ENCODE data around the gene NEDD8.

The NEDD8 gene

GRCh38 chr14:24196071-24197055 lies 35.8 kb downstream of the NEDD8 start:
- DNase-seq (ENCODE audit: low read depth, low spot score), result no peak

- DNase-seq (ENCODE audit: low read depth, low spot score), result peak; percentile 74
Observed at GRCh38 chr14:24195186-24196070, 36.7 kb downstream of the NEDD8 start, which contains the start of gene TM9SF1. Gene TM9SF1, minus strand, starts transcription at chr14:24195441. Its CDS starts 422 bp downstream, at chr14:24195019.

- DNase-seq (ENCODE audit: low read depth, low spot score), result no peak
Observed at GRCh38 chr14:24194873-24195185, 37.3 kb downstream of the NEDD8 start.

- DNase-seq (ENCODE audit: low read depth, low spot score), result no peak
Observed at GRCh38 chr14:24194186-24194872, 37.8 kb downstream of the NEDD8 start.

GRCh38 chr14:24192933-24193332 lies 39.2 kb downstream of the NEDD8 start:
- no peak for DNase-seq (ENCODE audit: low read depth, low spot score)

GRCh38 chr14:24190416-24190815 lies 41.8 kb downstream of the NEDD8 start:
- DNase-seq (ENCODE audit: low read depth, low spot score), result no peak

GRCh38 chr14:24189460-24189859 lies 42.7 kb downstream of the NEDD8 start:
- DNase-seq (ENCODE audit: low read depth, low spot score), result no peak

GRCh38 chr14:24189059-24189375 lies 43.1 kb downstream of the NEDD8 start:
- no peak for DNase-seq (ENCODE audit: low read depth, low spot score)

GRCh38 chr14:24188251-24189058 lies 43.7 kb downstream of the NEDD8 start, which contains the start of gene IPO4:
Gene IPO4, minus strand, starts transcription at chr14:24188816. Its CDS starts 29 bp downstream, at chr14:24188787.
- DNase-seq (ENCODE audit: low read depth, low spot score), result peak; percentile 86

GRCh38 chr14:24187539-24187915 lies 44.6 kb downstream of the NEDD8 start:
- DNase-seq (ENCODE audit: low read depth, low spot score), result no peak

GRCh38 chr14:24186831-24187538 lies 45.2 kb downstream of the NEDD8 start:
- DNase-seq (ENCODE audit: low read depth, low spot score), result no peak

- no peak for DNase-seq (ENCODE audit: low read depth, low spot score)
Observed at GRCh38 chr14:24185741-24186140, 46.4 kb downstream of the NEDD8 start.

- DNase-seq (ENCODE audit: low read depth, low spot score), result no peak
Observed at GRCh38 chr14:24185026-24185425, 47.1 kb downstream of the NEDD8 start.

GRCh38 chr14:24184104-24184970 lies 47.8 kb downstream of the NEDD8 start:
- DNase-seq (ENCODE audit: low read depth, low spot score), result no peak

GRCh38 chr14:24183014-24183481 lies 49.1 kb downstream of the NEDD8 start:
- DNase-seq (ENCODE audit: low read depth, low spot score), result no peak

GRCh38 chr14:24182110-24182882 lies 49.9 kb downstream of the NEDD8 start:
- no peak for DNase-seq (ENCODE audit: low read depth, low spot score)

- no peak for DNase-seq (ENCODE audit: low read depth, low spot score)
Observed at GRCh38 chr14:24181371-24182077, 50.6 kb downstream of the NEDD8 start.

Measured in brain pericyte (primary cell).